H1 (cell line): ENCODE data around the gene MRPL43. TPM values are rescaled to one million over a fixed set of nuclear protein-coding genes. Genes with fewer than 3 reads are reported as not detected.

Experiments used
- CREB1 ChIP-seq: IDR thresholded peaks from 2 replicates; pipeline ENCODE4 v1.6.1; 2012; ENCODE audit warnings: inconsistent platforms
- GABPA ChIP-seq: IDR thresholded peaks from 2 replicates; pipeline ENCODE4 v1.6.1; 2011; ENCODE audit warnings: mild to moderate bottlenecking, low read length, moderate library complexity, borderline replicate concordance; ENCODE audit not compliant: insufficient read depth
- KDM4A ChIP-seq: IDR thresholded peaks from one replicate; pipeline ENCODE4 v1.7.1; 2012; ENCODE audit warnings: low read depth, mild to moderate bottlenecking, moderate library complexity, low read length, inconsistent platforms; ENCODE audit not compliant: severe bottlenecking
- NANOG ChIP-seq: IDR thresholded peaks from 2 replicates; pipeline ENCODE4 v1.6.1; 2011; ENCODE audit warnings: low read length, low read depth, mild to moderate bottlenecking, inconsistent platforms; ENCODE audit not compliant: insufficient read depth, poor library complexity, severe bottlenecking
- SIN3A ChIP-seq, 2 experiments: IDR thresholded peaks in 1 of 2; conservative IDR thresholded peaks in 1 of 2; 2 replicates each; pipeline ENCODE4 v1.6.1; 2011 to 2012; ENCODE audit warnings: low read length in 2 of 2, improper control_type of control experiment in 1 of 2, low read depth in 1 of 2, mild to moderate bottlenecking in 1 of 2
- SP1 ChIP-seq: IDR thresholded peaks from 2 replicates; pipeline ENCODE4 v1.6.1; 2011; ENCODE audit warnings: low read depth, low read length
- SRF ChIP-seq: IDR thresholded peaks from 2 replicates; pipeline ENCODE4 v1.6.1; 2011; ENCODE audit warnings: mild to moderate bottlenecking, low read depth, low read length, moderate library complexity
- TEAD4 ChIP-seq: IDR thresholded peaks from 2 replicates; pipeline ENCODE4 v1.6.1; 2012; ENCODE audit warnings: low read depth, low read length, inconsistent platforms, mixed read lengths
- polyA plus RNA-seq, 7 experiments: library from polyadenylated mRNA; depleted of rRNA in 3 of 7; stranded (reverse) in 5 of 7; unstranded in 2 of 7; fragments of >200 nt in 5 of 7; fragments of 200-250 nt in 2 of 7; gene quantifications; 1 replicate in 5 of 7; 2 replicates in 1 of 7; 4 replicates in 1 of 7; pipeline versions ENCODE4 v1.2.1 to v1.2.3, GENCODE V29; 2011 to 2013; ENCODE audit warnings: missing spikeins in 2 of 7, mixed read lengths in 2 of 7
- total RNA-seq: library from RNA; stranded (reverse); fragmentation: NEBNext Ultra II Directional; extraction: Animal tissue kit (Norgen Biotek cat#: 25700); gene quantifications from 2 replicates; pipeline ENCODE4 v1.2.1, GENCODE V29; 2021
- TF ChIP-seq, protein P1 (sequence below): fragments of 300-600 bp; sonication (generic); IDR thresholded peaks from 2 replicates; pipeline ENCODE4 v1.7.1; 2012; ENCODE audit warnings: low read length, moderate library complexity, mild to moderate bottlenecking, inconsistent platforms; ENCODE audit not compliant: insufficient replicate concordance

The MRPL43 gene
- total and polyA plus RNA-seq, 2 of the 8 experiments (the other 6 are each of a cell fraction or from before 2014, with no cell fraction given), result 74.1 to 149 TPM

DNA sequence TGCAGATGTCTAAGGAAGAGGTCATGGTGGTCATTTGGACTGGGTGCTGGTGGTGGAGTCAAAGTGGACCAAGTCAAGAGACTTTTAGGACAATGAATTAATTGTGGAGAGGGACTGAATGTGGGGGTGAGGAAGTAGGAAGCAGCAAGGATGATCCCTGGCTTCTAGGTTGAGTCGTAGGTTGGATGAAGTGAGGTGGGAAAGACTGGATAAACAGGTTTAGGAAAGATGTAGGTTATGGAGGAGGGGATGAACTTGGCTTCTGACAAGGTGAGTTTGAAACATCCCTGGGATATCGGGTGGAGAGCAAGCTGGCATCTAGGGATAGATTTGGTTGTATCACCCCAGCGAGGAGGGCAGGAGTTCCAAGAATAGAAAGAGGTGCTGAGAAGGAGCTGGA, 10.4 kb downstream of the MRPL43 start (continued):
- TF ChIP-seq, protein P1, sequence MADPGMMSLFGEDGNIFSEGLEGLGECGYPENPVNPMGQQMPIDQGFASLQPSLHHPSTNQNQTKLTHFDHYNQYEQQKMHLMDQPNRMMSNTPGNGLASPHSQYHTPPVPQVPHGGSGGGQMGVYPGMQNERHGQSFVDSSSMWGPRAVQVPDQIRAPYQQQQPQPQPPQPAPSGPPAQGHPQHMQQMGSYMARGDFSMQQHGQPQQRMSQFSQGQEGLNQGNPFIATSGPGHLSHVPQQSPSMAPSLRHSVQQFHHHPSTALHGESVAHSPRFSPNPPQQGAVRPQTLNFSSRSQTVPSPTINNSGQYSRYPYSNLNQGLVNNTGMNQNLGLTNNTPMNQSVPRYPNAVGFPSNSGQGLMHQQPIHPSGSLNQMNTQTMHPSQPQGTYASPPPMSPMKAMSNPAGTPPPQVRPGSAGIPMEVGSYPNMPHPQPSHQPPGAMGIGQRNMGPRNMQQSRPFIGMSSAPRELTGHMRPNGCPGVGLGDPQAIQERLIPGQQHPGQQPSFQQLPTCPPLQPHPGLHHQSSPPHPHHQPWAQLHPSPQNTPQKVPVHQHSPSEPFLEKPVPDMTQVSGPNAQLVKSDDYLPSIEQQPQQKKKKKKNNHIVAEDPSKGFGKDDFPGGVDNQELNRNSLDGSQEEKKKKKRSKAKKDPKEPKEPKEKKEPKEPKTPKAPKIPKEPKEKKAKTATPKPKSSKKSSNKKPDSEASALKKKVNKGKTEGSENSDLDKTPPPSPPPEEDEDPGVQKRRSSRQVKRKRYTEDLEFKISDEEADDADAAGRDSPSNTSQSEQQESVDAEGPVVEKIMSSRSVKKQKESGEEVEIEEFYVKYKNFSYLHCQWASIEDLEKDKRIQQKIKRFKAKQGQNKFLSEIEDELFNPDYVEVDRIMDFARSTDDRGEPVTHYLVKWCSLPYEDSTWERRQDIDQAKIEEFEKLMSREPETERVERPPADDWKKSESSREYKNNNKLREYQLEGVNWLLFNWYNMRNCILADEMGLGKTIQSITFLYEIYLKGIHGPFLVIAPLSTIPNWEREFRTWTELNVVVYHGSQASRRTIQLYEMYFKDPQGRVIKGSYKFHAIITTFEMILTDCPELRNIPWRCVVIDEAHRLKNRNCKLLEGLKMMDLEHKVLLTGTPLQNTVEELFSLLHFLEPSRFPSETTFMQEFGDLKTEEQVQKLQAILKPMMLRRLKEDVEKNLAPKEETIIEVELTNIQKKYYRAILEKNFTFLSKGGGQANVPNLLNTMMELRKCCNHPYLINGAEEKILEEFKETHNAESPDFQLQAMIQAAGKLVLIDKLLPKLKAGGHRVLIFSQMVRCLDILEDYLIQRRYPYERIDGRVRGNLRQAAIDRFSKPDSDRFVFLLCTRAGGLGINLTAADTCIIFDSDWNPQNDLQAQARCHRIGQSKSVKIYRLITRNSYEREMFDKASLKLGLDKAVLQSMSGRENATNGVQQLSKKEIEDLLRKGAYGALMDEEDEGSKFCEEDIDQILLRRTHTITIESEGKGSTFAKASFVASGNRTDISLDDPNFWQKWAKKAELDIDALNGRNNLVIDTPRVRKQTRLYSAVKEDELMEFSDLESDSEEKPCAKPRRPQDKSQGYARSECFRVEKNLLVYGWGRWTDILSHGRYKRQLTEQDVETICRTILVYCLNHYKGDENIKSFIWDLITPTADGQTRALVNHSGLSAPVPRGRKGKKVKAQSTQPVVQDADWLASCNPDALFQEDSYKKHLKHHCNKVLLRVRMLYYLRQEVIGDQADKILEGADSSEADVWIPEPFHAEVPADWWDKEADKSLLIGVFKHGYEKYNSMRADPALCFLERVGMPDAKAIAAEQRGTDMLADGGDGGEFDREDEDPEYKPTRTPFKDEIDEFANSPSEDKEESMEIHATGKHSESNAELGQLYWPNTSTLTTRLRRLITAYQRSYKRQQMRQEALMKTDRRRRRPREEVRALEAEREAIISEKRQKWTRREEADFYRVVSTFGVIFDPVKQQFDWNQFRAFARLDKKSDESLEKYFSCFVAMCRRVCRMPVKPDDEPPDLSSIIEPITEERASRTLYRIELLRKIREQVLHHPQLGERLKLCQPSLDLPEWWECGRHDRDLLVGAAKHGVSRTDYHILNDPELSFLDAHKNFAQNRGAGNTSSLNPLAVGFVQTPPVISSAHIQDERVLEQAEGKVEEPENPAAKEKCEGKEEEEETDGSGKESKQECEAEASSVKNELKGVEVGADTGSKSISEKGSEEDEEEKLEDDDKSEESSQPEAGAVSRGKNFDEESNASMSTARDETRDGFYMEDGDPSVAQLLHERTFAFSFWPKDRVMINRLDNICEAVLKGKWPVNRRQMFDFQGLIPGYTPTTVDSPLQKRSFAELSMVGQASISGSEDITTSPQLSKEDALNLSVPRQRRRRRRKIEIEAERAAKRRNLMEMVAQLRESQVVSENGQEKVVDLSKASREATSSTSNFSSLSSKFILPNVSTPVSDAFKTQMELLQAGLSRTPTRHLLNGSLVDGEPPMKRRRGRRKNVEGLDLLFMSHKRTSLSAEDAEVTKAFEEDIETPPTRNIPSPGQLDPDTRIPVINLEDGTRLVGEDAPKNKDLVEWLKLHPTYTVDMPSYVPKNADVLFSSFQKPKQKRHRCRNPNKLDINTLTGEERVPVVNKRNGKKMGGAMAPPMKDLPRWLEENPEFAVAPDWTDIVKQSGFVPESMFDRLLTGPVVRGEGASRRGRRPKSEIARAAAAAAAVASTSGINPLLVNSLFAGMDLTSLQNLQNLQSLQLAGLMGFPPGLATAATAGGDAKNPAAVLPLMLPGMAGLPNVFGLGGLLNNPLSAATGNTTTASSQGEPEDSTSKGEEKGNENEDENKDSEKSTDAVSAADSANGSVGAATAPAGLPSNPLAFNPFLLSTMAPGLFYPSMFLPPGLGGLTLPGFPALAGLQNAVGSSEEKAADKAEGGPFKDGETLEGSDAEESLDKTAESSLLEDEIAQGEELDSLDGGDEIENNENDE, result no peak
- TF ChIP-seq SRF, result no peak
- TF ChIP-seq SIN3A (conservative IDR thresholded peaks at IDR 0.05 in 1 of 2, IDR thresholded peaks at IDR 0.05 in 1 of 2; ENCODE audit: low read depth in 1 of 2, low read length in 2 of 2), result no peak
- TF ChIP-seq NANOG, result no peak
- no peak for TF ChIP-seq CREB1
- no peak for TF ChIP-seq SP1
- no peak for TF ChIP-seq GABPA
- no peak for TF ChIP-seq KDM4A
- no peak for TF ChIP-seq TEAD4
